NT2/D1 (cell line): ENCODE results near the gene PRR23E.

ENCODE experiments used
- SUZ12 ChIP-seq: IDR thresholded peaks from 2 replicates; pipeline ENCODE4 v1.6.1; 2011; ENCODE audit not compliant: insufficient read length, insufficient read depth; ENCODE audit errors: extremely low read depth
- YY1 ChIP-seq: IDR thresholded peaks from 2 replicates; pipeline ENCODE4 v1.6.1; 2011; ENCODE audit not compliant: insufficient read length, insufficient read depth
- ZNF274 ChIP-seq: IDR thresholded peaks from 2 replicates; pipeline ENCODE4 v1.6.1; 2011; ENCODE audit warnings: mild to moderate bottlenecking, low read depth, low read length

- TF ChIP-seq YY1 (no peak), ZNF274 (no peak), SUZ12 (no peak)
These were observed 31.7 kb upstream of the PRR23E start for GRCh38 chr3:127161236-127161635.
